Stimulated activated CD8-positive, alpha-beta memory T cell treated with anti-CD3 and anti-CD28 coated beads, Interleukin-15, amount 100 ng/mL, for 24 hours (primary cell): ENCODE results near the gene GTF3C2.
"Not testable (repeated sequence)": the region's sequence is repeated elsewhere in the genome, so short reads cannot be mapped to it uniquely, and the experiment has no call there.

Source experiments
- DNase-seq: peaks from one replicate; pipeline ENCODE4 v3.0.0-alpha.2; 2020; ENCODE audit warnings: low read depth

Gene GTF3C2

DNA sequence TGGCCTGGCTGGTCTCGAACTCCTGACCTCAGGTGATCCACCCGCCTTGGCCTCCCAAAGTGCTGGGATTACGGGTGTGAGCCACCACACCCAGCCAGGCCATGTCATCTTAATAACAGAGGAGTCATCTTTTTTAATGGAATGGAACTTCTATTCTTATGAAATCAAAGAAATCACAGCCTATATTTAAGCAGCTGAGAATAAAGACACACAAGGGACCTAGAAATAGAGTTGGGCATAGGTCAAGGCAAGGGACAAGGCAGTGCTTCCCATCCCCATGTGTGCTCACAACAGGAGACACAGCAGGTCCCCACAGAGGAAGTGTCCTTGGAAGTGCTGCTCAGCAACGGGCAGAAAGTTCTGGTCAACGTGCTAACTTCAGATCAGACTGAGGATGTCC lies 17.0 kb upstream of the GTF3C2 start:
- no peak for DNase-seq

GRCh38 chr2:27372937-27373336 lies 16.4 kb upstream of the GTF3C2 start:
- no peak for DNase-seq

DNA sequence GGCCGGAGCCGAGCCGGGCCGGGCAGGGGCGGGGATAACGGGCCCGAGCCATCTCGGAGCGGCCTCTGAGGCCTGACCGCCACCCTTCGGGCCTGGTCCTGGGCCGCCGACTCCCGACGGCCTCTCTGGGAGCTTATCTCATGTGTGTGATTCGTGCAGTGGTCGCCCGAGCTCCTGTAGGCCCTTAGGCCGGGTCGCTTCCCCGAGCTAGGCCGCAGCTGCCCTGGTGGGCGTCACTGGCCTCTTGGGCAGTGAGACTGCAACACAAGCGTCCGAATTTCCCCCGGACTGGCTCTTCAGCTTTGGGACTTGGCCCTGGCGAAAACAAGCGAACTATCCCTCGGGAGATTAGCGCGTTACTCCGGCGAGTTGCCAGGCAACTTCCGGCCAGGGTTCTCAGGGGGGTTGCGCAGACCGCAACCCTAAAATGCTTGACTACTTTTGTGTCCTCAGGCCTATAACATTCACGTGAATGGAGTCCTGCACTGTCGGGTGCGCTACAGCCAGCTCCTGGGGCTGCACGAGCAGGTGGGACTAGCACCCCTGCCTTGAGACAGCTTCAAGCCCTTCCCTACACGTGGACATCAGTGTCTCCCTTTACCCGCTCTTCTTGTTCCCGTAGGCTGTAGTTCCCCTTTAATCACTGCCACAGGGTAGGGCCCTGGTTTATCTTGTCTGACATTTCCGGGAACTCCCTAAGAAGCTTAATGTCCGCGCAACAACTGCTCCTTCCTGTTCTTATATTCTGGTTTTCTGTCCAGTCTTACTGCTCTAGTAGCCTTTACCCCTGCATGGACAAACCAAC lies 14.5 kb upstream of the GTF3C2 start:
- no peak for DNase-seq

DNA sequence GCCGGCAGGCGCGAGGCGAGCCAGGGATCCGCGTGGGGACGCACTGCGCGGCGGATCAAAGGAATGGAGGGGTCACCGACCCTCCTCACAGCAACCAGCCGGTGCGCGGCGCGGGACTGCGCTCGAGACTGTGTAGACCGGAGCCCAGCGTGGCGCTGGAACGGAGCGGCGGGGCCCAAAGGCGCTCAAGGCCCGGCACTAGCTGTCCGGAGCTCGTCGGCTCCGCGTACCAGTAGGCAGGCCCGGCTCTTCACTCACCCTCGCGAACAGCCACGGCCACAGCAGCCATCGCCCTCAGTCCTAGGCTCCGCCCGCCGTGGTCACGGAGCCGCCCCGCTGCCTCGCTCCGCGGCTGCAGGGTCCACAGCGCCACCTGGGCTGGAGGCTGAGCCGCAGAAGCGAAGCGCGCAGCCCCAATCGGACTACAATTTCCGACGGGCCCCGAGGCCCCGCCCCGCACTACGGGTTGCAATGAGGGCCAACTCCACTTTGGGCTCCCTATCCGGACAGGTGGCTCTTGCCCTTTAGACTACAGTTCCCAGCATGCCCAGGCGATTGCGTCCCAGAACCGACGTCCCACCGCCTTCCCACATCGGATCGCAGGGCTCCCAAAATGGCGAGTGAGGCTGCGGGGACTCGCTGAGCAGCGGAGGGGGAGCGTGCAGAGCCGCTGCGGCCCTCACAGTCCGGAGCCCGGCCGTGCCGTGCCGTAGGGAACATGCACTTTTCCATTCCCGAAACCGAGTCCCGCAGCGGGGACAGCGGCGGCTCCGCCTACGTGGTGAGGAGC lies 13.7 kb upstream of the GTF3C2 start, which contains the start of the genes EIF2B4 and SNX17:
TSS of gene EIF2B4 (minus strand) at position 313 of the 790 bp plus-strand sequence. CDS start at position 289, 24 bp downstream.
TSS of gene SNX17 (plus strand) at position 591 of the 790 bp plus-strand sequence. CDS start at position 719, 128 bp downstream.
- DNase-seq: peak; percentile 97

DNA sequence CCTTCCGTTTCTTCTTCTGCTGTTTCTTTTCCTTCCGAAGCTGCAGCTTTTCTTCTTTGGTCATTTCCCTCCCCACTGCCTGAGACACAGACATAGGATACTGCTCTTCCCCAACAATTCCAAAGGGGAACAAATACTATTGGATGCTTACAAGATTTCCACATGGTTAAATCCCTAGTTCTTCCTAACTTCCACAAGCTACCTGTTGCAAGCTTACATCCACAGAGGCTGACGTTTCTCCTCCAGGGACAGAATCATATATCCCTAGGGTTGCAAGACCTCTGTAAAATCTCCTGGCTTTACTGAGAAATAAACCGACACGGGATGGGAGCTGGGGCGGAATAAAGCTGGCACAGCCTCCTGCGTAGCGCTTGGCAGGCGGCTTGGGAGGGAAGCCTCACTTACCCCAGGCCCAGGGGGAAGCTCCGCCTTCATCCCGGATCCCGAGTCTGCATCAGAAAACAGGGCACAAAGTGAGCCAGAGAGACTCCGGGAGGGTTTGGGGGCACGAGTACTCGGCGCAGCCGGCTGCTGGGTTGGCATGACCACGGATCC lies 13.0 kb upstream of the GTF3C2 start:
- no peak for DNase-seq

- DNase-seq: no peak
These were observed 7.4 kb upstream of the GTF3C2 start for GRCh38 chr2:27363933-27364332.

GRCh38 chr2:27362678-27363420 lies 6.3 kb upstream of the GTF3C2 start:
- no peak for DNase-seq

DNA sequence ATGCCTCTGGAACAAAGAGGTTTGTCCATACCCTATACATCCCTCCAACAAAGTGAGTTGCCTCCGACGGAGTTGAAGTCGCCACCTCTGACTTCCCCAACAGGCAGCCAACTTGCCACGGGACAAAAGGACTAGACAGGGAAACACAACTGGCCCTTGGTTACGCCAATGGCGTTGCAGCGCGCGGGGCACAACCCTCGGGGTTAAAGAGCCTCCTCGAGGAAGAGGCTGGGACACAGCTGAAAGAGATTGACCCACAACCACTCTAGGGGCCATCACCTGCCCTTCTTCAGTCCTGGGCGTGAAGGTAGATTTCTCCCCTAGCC lies 545 bp downstream of the GTF3C2 start:
- DNase-seq: no peak

DNA sequence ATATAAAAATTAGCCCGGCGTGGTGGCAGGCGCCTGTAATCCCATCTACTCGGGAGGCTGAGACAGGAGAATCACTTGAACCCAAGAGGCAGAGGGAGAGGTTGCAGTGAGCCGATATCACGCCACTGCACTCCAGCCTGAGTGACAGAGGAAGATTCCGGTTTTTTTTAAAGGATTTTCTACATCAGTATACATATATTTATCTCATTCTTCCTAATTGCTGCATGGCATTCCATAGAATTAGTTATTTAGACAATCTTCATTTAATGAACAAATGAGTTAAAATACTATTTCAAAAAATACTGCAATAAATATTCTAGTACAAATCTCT lies 2.0 kb downstream of the GTF3C2 start:
- no peak for DNase-seq

DNA sequence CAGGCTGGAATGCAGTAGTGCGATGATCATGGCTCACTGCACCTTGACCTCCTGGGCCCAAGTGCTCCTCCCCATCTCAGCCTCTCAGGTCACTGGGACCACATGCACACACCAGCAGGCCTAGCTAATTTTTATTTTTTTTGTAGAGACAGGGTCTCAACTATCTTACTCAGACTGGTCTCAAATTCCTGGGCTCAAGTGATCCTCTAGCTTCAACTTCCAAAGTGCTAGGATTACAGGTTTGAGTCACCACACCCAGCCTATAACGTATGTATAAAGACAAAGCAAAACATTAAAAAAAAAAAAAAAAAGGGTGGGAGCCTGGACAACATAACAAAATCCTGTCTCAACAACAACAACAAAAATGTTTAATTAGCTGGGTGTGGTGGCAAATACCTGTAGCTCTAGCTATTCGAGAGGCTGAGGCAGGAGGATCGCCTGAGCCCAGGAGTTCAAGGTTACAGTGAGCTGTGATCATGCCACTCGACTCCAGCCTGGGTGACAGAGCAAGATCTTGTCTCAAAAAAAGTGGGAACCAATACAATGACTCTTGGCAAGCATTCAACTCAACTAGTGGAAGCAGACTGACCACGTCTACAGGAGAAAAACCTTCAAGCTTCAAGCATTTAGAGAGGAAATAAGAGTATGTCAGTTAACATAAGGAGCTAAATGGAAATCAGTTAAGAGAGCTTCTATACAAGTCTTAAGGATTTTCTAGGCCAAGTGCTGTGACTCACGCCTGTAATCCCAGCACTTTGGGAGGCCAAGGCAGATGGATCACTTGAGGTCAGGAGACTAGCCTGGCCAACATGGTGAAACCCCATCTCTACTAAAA lies 2.6 kb downstream of the GTF3C2 start:
- DNase-seq: no peak

GRCh38 chr2:27353386-27353761 lies 3.2 kb downstream of the GTF3C2 start:
- DNase-seq: not testable (repeated sequence)

- DNase-seq: no peak
These were observed 4.6 kb downstream of the GTF3C2 start for GRCh38 chr2:27351802-27352598.

DNA sequence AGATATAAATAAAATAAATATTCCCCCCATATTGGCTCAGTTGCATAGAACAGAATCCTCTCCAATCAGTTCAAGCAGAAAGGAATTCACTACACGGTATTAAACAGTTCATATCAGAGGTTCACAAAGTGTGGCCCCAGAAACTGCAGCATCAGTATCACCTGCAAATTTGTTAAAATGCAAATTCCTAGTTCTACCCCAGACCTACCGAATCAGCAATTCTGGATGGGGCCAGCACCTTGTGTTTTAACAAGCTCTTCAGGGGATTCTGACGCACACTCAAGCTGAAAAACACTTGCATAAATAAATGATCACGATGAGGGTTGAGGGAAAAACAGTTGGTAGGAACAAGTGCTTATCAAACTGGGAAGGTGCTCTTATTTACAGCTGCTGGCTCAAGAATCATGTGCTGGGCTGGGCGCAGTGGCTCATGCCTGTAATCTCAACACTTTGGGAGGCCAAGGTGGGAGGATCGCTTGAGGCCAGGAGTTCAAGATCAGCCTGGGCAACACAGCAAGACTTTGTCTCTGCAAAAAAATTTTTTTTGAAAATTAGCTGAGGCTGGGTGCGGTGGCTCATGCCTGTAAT lies 6.4 kb downstream of the GTF3C2 start:
- no peak for DNase-seq

- DNase-seq: no peak
These were observed 8.9 kb downstream of the GTF3C2 start for GRCh38 chr2:27347641-27348040.

DNA sequence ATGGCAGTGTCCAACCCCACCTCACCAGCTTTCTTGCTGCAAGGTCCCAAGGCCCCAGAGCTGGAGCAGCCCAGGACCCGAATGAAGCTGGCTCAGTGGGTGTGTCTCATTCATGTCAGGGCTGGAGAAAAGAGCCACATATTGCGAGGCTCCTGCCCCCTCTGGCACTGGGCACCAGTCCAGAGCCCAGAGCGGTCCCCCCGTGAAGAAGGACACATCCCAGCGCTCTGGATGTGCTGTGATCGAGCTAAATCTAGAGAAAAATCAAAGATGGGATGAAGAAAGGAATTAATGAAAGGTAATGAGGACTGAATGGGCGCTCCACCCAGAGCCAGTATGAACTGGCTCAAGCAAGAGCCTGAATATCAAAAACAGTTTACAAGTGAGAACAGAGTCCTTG lies 20.4 kb downstream of the GTF3C2 start:
- DNase-seq: no peak

- no peak for DNase-seq
These were observed 21.3 kb downstream of the GTF3C2 start for GRCh38 chr2:27335311-27335710.

DNA sequence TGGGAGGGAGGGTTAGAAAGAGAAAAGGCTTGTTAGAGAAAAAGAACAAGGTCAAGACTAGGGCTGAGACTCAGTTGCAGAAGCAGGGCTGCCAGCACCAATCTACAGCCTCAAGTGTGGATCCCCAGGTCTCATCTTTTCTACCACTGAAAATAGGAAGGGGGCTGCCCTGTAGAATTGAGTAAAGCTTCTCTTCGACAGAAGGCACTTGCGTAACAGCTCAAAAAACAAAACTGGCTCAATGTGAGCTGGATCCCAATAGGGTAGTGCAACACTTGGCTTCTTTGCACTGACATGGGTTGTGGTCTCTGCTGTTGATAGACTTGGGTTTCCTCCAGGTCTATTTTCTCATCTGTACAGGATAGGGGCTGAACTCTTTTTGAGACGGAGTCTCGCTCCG lies 31.8 kb downstream of the GTF3C2 start:
- DNase-seq: no peak

DNA sequence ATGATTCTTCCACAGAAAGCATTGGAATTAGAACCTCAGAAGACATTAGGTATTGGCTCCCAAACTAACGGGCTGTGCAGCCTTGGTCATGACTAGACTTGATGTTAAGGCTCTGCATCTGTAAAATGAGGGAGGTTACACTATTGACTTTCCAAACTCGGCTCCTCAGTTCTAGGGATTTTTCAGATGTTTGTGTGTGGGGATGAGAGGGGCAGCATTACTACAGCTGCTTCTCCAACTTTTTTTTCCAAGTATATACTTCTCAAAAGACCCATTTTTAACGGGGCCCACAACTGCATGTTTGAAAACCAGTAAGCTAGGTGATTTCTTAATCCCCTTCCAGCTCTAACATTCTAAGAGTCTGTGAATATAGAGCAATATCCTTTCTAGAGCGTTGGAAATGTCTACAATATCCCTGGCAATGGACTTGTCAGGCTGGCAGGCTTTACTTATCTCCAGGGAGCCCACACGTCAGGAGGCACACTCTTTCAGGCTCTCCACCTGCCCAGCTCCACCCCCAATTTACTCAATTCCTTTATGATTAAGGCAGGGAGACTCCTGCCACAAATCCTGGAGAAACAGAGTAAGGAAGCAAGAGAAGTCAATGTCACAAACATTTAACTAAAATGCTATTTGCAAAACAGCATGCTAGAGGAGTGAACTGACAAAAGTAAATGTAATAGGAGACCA lies 32.8 kb downstream of the GTF3C2 start:
- no peak for DNase-seq

GRCh38 chr2:27322766-27323595 lies 33.6 kb downstream of the GTF3C2 start, which contains the start of gene MPV17:
TSS of gene MPV17 (minus strand) at chr2:27323097. CDS start at chr2:27322517, 580 bp downstream.
- peak; percentile 64 for DNase-seq
